Vagina (tissue), 2 donors: ENCODE data around the gene ARPC4.

Source experiments
- POLR2A ChIP-seq, 2 donors: fragments of 450-650 bp; IDR thresholded peaks; one replicate each; pipeline ENCODE4 v1.6.1; 2017; ENCODE audit warnings: antibody characterized with exemption in 2 of 2, mild to moderate bottlenecking in 2 of 2, moderate library complexity in 2 of 2
- TF ChIP-seq, protein P1 (sequence below), 3 experiments: fragments of 450-650 bp in 2 of 3; fragments of 200-600 bp in 1 of 3; sonication (generic) in 1 of 3; IDR thresholded peaks; one replicate each; pipeline ENCODE4 v1.5.1; 2017 to 2019; ENCODE audit warnings: antibody characterized with exemption in 3 of 3, mild to moderate bottlenecking in 2 of 3, moderate library complexity in 2 of 3

DNA sequence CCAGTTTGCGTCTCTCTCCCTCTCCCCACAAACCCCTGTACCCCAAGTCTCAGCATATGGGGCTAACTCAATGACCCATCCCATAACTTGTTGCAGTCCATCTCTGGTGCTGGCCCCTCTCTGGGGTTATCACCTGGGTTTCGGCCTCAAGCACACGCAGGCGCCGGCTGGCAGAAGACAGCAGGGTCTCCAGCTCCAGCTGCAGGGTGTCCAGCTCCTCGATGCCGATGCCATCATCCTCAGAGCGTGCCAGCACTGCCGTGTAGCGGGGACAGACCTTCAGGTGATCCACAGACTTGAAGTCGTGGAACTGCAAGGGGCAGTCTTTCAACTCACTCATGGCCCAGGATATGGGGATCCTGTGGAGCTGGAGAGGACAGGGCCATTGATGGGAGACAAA, 1.8 kb upstream of the ARPC4 start:
- TF ChIP-seq, protein P1, sequence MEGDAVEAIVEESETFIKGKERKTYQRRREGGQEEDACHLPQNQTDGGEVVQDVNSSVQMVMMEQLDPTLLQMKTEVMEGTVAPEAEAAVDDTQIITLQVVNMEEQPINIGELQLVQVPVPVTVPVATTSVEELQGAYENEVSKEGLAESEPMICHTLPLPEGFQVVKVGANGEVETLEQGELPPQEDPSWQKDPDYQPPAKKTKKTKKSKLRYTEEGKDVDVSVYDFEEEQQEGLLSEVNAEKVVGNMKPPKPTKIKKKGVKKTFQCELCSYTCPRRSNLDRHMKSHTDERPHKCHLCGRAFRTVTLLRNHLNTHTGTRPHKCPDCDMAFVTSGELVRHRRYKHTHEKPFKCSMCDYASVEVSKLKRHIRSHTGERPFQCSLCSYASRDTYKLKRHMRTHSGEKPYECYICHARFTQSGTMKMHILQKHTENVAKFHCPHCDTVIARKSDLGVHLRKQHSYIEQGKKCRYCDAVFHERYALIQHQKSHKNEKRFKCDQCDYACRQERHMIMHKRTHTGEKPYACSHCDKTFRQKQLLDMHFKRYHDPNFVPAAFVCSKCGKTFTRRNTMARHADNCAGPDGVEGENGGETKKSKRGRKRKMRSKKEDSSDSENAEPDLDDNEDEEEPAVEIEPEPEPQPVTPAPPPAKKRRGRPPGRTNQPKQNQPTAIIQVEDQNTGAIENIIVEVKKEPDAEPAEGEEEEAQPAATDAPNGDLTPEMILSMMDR (IDR thresholded peaks at IDR 0.05) = no peak
- no peak for TF ChIP-seq POLR2A (IDR thresholded peaks at IDR 0.05)
